Measurements from ENCODE around the gene RTL1. TPM values are rescaled to one million over a fixed set of nuclear protein-coding genes. Genes with fewer than 3 reads are reported as not detected.

Gene RTL1
- total and polyA plus RNA-seq, 2 of the 8 experiments (the other 6 are each of a cell fraction or from before 2014, with no cell fraction given) = not detected

- TF ChIP-seq CHD7 (IDR thresholded peaks at IDR 0.05; ENCODE audit: insufficient replicate concordance, low read length) (no peak), SP2 (IDR thresholded peaks at IDR 0.05; ENCODE audit: low read length) (no peak), CEBPB (IDR thresholded peaks at IDR 0.05; ENCODE audit: low read depth, low read length) (no peak), CBX8 (IDR thresholded peaks at IDR 0.05; ENCODE audit: borderline replicate concordance, low read depth, low read length) (no peak), POU5F1 (IDR thresholded peaks at IDR 0.05; ENCODE audit: low read depth, low read length) (no peak), RXRA (IDR thresholded peaks at IDR 0.05; ENCODE audit: insufficient read depth, low read depth, low read length) (no peak), SIRT6 (IDR thresholded peaks at IDR 0.05; ENCODE audit: low read length) (no peak), TBP (IDR thresholded peaks at IDR 0.05; ENCODE audit: low read depth, low read length) (no peak), YY1 (IDR thresholded peaks at IDR 0.05; ENCODE audit: low read depth, low read length) (no peak), CHD2 (IDR thresholded peaks at IDR 0.05; ENCODE audit: low read length) (no peak), CTBP2 (IDR thresholded peaks at IDR 0.05; ENCODE audit: borderline replicate concordance, insufficient read depth, insufficient read length, low read length) (no peak), CREB1 (IDR thresholded peaks at IDR 0.05) (no peak), PHF8 (conservative IDR thresholded peaks at IDR 0.05; ENCODE audit: low read depth, low read length) (no peak), GABPA (IDR thresholded peaks at IDR 0.05; ENCODE audit: borderline replicate concordance, insufficient read depth, low read length) (no peak)
Observed at GRCh38 chr14:100884456-100884855, 19.1 kb downstream of the RTL1 start (continued).

Measured in H1 (cell line).